Measurements from ENCODE around the gene SCAI. TPM values are rescaled to one million over a fixed set of nuclear protein-coding genes. Genes with fewer than 3 reads are reported as not detected.
A peak's percentile ranks its signal among the peaks of the same experiment; 100 is the strongest.

Gene SCAI
- total and polyA plus RNA-seq, 4 donors = 1.4 to 39.9 (median 8.0) TPM

DNA sequence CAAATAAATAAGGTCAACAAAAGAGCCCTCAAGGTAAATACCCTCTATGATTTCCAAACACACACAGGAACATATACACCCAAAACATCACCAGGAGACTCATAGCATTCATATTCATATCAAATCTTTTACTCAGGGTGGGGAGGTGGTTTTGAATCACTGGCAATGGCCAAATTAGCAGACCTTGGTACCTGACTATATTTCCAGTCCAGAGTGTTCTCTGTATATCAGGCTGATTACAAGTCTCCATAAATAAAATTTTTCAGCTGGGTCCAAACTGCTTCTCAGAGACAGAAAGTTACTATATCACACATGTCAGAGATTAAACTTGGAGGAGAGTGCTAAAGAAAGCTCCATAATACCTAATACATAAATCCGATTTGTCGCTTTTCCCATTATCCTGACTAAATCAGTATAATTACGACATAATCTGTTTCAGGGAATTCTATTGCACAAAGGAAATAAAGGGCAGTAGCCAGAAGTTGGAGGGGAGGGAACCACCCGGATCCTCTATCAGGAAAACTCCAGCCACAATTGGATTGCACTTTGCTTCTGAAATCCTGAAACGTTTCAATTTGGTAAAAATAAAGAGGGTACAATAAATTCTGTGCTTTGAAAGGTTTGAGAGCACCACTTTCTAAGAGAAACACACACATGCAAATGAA lies 195.5 kb downstream of the SCAI start:
- no peaks in the 10 kb centered on the region for H3K36me3 ChIP-seq (ENCODE audit: control insufficient read depth in 4 of 4, insufficient read depth in 4 of 4, low read length in 4 of 4)
- no peaks in the 10 kb centered on the region for H3K27me3 ChIP-seq (ENCODE audit: control insufficient read depth in 3 of 3, insufficient read depth in 3 of 3, low read length in 2 of 3)
- H3K9ac ChIP-seq (ENCODE audit: insufficient read depth in 1 of 2, low read length in 2 of 2) = no peak overlapping the region
- H3K4me1 ChIP-seq (ENCODE audit: control insufficient read depth in 5 of 5, insufficient read depth in 5 of 5, low read length in 5 of 5) = no peaks in the 10 kb centered on the region
- H3K9me3 ChIP-seq (ENCODE audit: control insufficient read depth in 4 of 4, insufficient read depth in 3 of 4, low read length in 3 of 4) = no peaks in the 10 kb centered on the region
- no peak for ATAC-seq (ENCODE audit: insufficient read depth, low FRiP score)
- WGBS, 2 donors = 80 to 82% methylated on average over 5 of the region's 5 CpGs
- TF ChIP-seq, protein P1, sequence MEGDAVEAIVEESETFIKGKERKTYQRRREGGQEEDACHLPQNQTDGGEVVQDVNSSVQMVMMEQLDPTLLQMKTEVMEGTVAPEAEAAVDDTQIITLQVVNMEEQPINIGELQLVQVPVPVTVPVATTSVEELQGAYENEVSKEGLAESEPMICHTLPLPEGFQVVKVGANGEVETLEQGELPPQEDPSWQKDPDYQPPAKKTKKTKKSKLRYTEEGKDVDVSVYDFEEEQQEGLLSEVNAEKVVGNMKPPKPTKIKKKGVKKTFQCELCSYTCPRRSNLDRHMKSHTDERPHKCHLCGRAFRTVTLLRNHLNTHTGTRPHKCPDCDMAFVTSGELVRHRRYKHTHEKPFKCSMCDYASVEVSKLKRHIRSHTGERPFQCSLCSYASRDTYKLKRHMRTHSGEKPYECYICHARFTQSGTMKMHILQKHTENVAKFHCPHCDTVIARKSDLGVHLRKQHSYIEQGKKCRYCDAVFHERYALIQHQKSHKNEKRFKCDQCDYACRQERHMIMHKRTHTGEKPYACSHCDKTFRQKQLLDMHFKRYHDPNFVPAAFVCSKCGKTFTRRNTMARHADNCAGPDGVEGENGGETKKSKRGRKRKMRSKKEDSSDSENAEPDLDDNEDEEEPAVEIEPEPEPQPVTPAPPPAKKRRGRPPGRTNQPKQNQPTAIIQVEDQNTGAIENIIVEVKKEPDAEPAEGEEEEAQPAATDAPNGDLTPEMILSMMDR (IDR thresholded peaks at IDR 0.05; ENCODE audit: control extremely low read depth, extremely low read depth) = no peak
- H3K4me3 ChIP-seq = no peak overlapping the region
- DNase-seq = no peak
- H3K27ac ChIP-seq (ENCODE audit: low read depth in 1 of 2, low read length in 1 of 2) = no peak overlapping the region

DNA sequence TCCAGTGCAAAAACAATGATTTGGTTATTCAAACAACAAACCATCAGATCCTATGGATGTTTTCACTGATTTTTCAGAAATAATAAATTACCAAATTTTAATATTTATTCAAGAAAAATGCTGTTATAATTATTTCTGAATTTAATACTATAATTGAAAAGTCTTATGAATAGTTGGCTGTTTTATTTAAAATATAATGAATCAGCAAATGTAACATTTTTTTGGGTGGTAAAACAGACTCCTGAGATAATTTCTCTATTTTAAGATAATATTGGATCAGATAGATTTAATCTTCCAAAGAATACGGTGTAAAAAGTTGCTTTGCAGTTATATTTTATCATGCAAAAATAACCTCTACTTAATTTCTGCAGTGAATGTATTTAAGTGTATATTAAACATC lies 197.2 kb downstream of the SCAI start:
- H3K4me3 ChIP-seq = no peak overlapping the region
- TF ChIP-seq, protein P1 (IDR thresholded peaks at IDR 0.05; ENCODE audit: control extremely low read depth, extremely low read depth) = no peak
- DNase-seq (no peak), ATAC-seq (ENCODE audit: insufficient read depth, low FRiP score) (no peak)
- WGBS, 2 donors = 92 to 95% methylated on average over 1 of the region's 1 CpG
- peaks cover 0 to 4% (median 0%) of the 10 kb centered on the region in 4 donors for H3K36me3 ChIP-seq (ENCODE audit: control insufficient read depth in 4 of 4, insufficient read depth in 4 of 4, low read length in 4 of 4)
- no peak overlapping the region for H3K27ac ChIP-seq (ENCODE audit: low read depth in 1 of 2, low read length in 1 of 2)
- H3K9me3 ChIP-seq (ENCODE audit: control insufficient read depth in 4 of 4, insufficient read depth in 3 of 4, low read length in 3 of 4) = no peaks in the 10 kb centered on the region
- H3K27me3 ChIP-seq (ENCODE audit: control insufficient read depth in 3 of 3, insufficient read depth in 3 of 3, low read length in 2 of 3) = no peaks in the 10 kb centered on the region
- H3K9ac ChIP-seq (ENCODE audit: insufficient read depth in 1 of 2, low read length in 2 of 2) = no peak overlapping the region
- H3K4me1 ChIP-seq (ENCODE audit: control insufficient read depth in 5 of 5, insufficient read depth in 5 of 5, low read length in 5 of 5) = peaks cover 0 to 8% (median 3%) of the 10 kb centered on the region in 5 donors

DNA sequence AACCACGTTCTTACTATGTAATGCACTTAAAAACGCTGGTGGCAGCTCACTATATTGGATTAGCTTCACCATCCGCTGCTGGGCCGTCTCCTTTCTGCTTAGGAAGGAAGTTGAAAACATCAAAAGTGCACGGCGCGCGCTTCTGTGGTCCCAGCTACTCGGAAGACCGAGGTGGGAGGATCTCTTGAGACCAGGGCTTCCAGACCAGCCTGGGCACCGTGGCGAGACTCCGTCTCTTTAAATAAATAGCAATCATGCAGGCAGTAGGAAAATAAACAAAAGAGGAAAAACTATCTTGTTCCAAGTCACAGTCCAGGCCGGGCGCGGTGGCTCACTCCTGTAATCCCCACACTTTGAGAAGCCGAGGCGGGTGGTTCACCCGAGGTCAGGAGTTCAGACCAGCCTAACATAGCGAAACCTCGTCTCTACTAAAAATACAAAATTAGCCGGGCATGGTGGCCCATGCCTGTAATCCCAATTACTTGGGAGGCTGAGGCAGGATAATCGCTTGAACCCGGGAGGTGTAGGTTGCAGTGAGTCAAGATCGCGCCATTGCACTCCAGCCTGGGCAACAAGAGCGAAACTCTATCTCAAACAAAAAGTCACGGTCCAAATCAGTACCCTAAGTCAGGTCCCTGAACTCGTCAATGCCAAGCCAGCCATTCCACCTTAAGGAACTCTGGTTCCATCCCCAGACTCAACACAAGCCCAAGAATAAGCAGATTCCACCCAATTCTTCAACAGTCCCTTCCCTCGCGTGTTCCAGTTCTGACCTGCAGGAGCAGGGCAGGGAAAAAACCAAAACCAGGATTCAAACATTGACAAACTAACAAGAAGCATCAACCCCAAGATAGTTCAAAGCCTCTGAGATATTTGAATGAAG lies 201.4 kb downstream of the SCAI start:
- ATAC-seq (ENCODE audit: insufficient read depth, low FRiP score) (peak; percentile 36), DNase-seq (peak; percentile 59 to 75 (median 72))
- WGBS, 2 donors = 14 to 16% methylated on average over 31 of the region's 31 CpGs
- Histone ChIP-seq H3K27ac (ENCODE audit: low read depth in 1 of 2, low read length in 1 of 2) (peak overlapping the region; percentile 98 to 99), H3K9ac (ENCODE audit: insufficient read depth in 1 of 2, low read length in 2 of 2) (peak overlapping the region; percentile 94 to 95), H3K36me3 (ENCODE audit: control insufficient read depth in 4 of 4, insufficient read depth in 4 of 4, low read length in 4 of 4) (peaks cover 0 to 6% (median under 1%) of the 10 kb centered on the region in 4 donors), H3K4me1 (ENCODE audit: control insufficient read depth in 5 of 5, insufficient read depth in 5 of 5, low read length in 5 of 5) (peaks cover 0 to 16% (median 3%) of the 10 kb centered on the region in 5 donors), H3K27me3 (ENCODE audit: control insufficient read depth in 3 of 3, insufficient read depth in 3 of 3, low read length in 2 of 3) (no peaks in the 10 kb centered on the region), H3K9me3 (ENCODE audit: control insufficient read depth in 4 of 4, insufficient read depth in 3 of 4, low read length in 3 of 4) (no peaks in the 10 kb centered on the region), H3K4me3 (peak overlapping the region; percentile 90)
- TF ChIP-seq, protein P1 (IDR thresholded peaks at IDR 0.05; ENCODE audit: control extremely low read depth, extremely low read depth) = no peak
